ENCODE measurements around the gene GRB10.

Gene GRB10

GRCh38 chr7:50697748-50698147, 84.9 kb downstream of the GRB10 start:
- Histone ChIP-seq H3K27me3 (replicated peaks; ENCODE audit: control insufficient read depth, insufficient read depth, low read length) (no peaks in the 10 kb centered on the region), H3K9me3 (ENCODE audit: control insufficient read depth, low read length) (no peaks in the 10 kb centered on the region), H3K9ac (ENCODE audit: low read length) (no peak overlapping the region), H3K4me1 (ENCODE audit: control insufficient read depth, insufficient read depth, low read length) (peaks cover 19% of the 10 kb centered on the region), H3K4me3 (ENCODE audit: low read length) (no peak overlapping the region), H3K36me3 (ENCODE audit: control insufficient read depth, insufficient read depth, low read length, severe bottlenecking) (peaks cover 32% of the 10 kb centered on the region)
- no peak for DNase-seq (ENCODE audit: low read depth)

- no peak overlapping the region for H3K9ac ChIP-seq (ENCODE audit: low read length)
- no peaks in the 10 kb centered on the region for H3K9me3 ChIP-seq (ENCODE audit: control insufficient read depth, low read length)
- peaks cover 25% of the 10 kb centered on the region for H3K36me3 ChIP-seq (ENCODE audit: control insufficient read depth, insufficient read depth, low read length, severe bottlenecking)
- H3K27me3 ChIP-seq (replicated peaks; ENCODE audit: control insufficient read depth, insufficient read depth, low read length) = no peaks in the 10 kb centered on the region
- no peak for DNase-seq (ENCODE audit: low read depth)
- H3K4me1 ChIP-seq (ENCODE audit: control insufficient read depth, insufficient read depth, low read length) = peaks cover 19% of the 10 kb centered on the region
- H3K4me3 ChIP-seq (ENCODE audit: low read length) = no peak overlapping the region
These were observed 85.7 kb downstream of the GRB10 start for GRCh38 chr7:50696810-50697582.

GRCh38 chr7:50695026-50695425, 87.7 kb downstream of the GRB10 start:
- Histone ChIP-seq H3K9ac (ENCODE audit: low read length) (no peak overlapping the region), H3K9me3 (ENCODE audit: control insufficient read depth, low read length) (no peaks in the 10 kb centered on the region), H3K27me3 (replicated peaks; ENCODE audit: control insufficient read depth, insufficient read depth, low read length) (no peaks in the 10 kb centered on the region), H3K36me3 (ENCODE audit: control insufficient read depth, insufficient read depth, low read length, severe bottlenecking) (peaks cover 15% of the 10 kb centered on the region), H3K4me1 (ENCODE audit: control insufficient read depth, insufficient read depth, low read length) (peaks cover 19% of the 10 kb centered on the region), H3K4me3 (ENCODE audit: low read length) (no peak overlapping the region)
- no peak for DNase-seq (ENCODE audit: low read depth)

- Histone ChIP-seq H3K9me3 (ENCODE audit: control insufficient read depth, low read length) (no peaks in the 10 kb centered on the region), H3K9ac (ENCODE audit: low read length) (no peak overlapping the region), H3K27me3 (replicated peaks; ENCODE audit: control insufficient read depth, insufficient read depth, low read length) (no peaks in the 10 kb centered on the region), H3K36me3 (ENCODE audit: control insufficient read depth, insufficient read depth, low read length, severe bottlenecking) (peaks cover 27% of the 10 kb centered on the region), H3K4me1 (ENCODE audit: control insufficient read depth, insufficient read depth, low read length) (peaks cover 14% of the 10 kb centered on the region), H3K4me3 (ENCODE audit: low read length) (no peak overlapping the region)
- DNase-seq (ENCODE audit: low read depth) = no peak
These were observed 89.1 kb downstream of the GRB10 start for GRCh38 chr7:50693455-50694130.

GRCh38 chr7:50690541-50691011, 92.1 kb downstream of the GRB10 start:
- Histone ChIP-seq H3K36me3 (ENCODE audit: control insufficient read depth, insufficient read depth, low read length, severe bottlenecking) (peaks cover 29% of the 10 kb centered on the region), H3K9ac (ENCODE audit: low read length) (no peak overlapping the region), H3K9me3 (ENCODE audit: control insufficient read depth, low read length) (no peaks in the 10 kb centered on the region), H3K4me1 (ENCODE audit: control insufficient read depth, insufficient read depth, low read length) (peaks cover 18% of the 10 kb centered on the region), H3K27me3 (replicated peaks; ENCODE audit: control insufficient read depth, insufficient read depth, low read length) (no peaks in the 10 kb centered on the region), H3K4me3 (ENCODE audit: low read length) (no peak overlapping the region)
- DNase-seq (ENCODE audit: low read depth) = no peak

- Histone ChIP-seq H3K4me3 (ENCODE audit: low read length) (no peak overlapping the region), H3K27me3 (replicated peaks; ENCODE audit: control insufficient read depth, insufficient read depth, low read length) (no peaks in the 10 kb centered on the region), H3K9ac (ENCODE audit: low read length) (peak overlapping the region; percentile 57), H3K4me1 (ENCODE audit: control insufficient read depth, insufficient read depth, low read length) (peaks cover 18% of the 10 kb centered on the region), H3K9me3 (ENCODE audit: control insufficient read depth, low read length) (no peaks in the 10 kb centered on the region), H3K36me3 (ENCODE audit: control insufficient read depth, insufficient read depth, low read length, severe bottlenecking) (peaks cover 17% of the 10 kb centered on the region)
- DNase-seq (ENCODE audit: low read depth) = no peak
These were observed 94.5 kb downstream of the GRB10 start for GRCh38 chr7:50688226-50688590.

GRCh38 chr7:50687575-50688225, 95.0 kb downstream of the GRB10 start:
- Histone ChIP-seq H3K4me3 (ENCODE audit: low read length) (no peak overlapping the region), H3K9ac (ENCODE audit: low read length) (peak overlapping the region; percentile 57), H3K27me3 (replicated peaks; ENCODE audit: control insufficient read depth, insufficient read depth, low read length) (no peaks in the 10 kb centered on the region), H3K36me3 (ENCODE audit: control insufficient read depth, insufficient read depth, low read length, severe bottlenecking) (peaks cover 17% of the 10 kb centered on the region), H3K9me3 (ENCODE audit: control insufficient read depth, low read length) (no peaks in the 10 kb centered on the region), H3K4me1 (ENCODE audit: control insufficient read depth, insufficient read depth, low read length) (peaks cover 18% of the 10 kb centered on the region)
- DNase-seq (ENCODE audit: low read depth) = peak; percentile 83

- no peak for DNase-seq (ENCODE audit: low read depth)
- no peak overlapping the region for H3K9ac ChIP-seq (ENCODE audit: low read length)
- H3K4me1 ChIP-seq (ENCODE audit: control insufficient read depth, insufficient read depth, low read length) = peaks cover 20% of the 10 kb centered on the region
- no peak overlapping the region for H3K4me3 ChIP-seq (ENCODE audit: low read length)
- H3K9me3 ChIP-seq (ENCODE audit: control insufficient read depth, low read length) = no peaks in the 10 kb centered on the region
- H3K36me3 ChIP-seq (ENCODE audit: control insufficient read depth, insufficient read depth, low read length, severe bottlenecking) = peaks cover 17% of the 10 kb centered on the region
- H3K27me3 ChIP-seq (replicated peaks; ENCODE audit: control insufficient read depth, insufficient read depth, low read length) = no peaks in the 10 kb centered on the region
These were observed 95.6 kb downstream of the GRB10 start for GRCh38 chr7:50687096-50687495.

GRCh38 chr7:50685135-50686065, 97.3 kb downstream of the GRB10 start:
- H3K4me3 ChIP-seq (ENCODE audit: low read length) = no peak overlapping the region
- peaks cover 14% of the 10 kb centered on the region for H3K36me3 ChIP-seq (ENCODE audit: control insufficient read depth, insufficient read depth, low read length, severe bottlenecking)
- no peaks in the 10 kb centered on the region for H3K27me3 ChIP-seq (replicated peaks; ENCODE audit: control insufficient read depth, insufficient read depth, low read length)
- DNase-seq (ENCODE audit: low read depth) = no peak
- peaks cover 23% of the 10 kb centered on the region for H3K4me1 ChIP-seq (ENCODE audit: control insufficient read depth, insufficient read depth, low read length)
- no peaks in the 10 kb centered on the region for H3K9me3 ChIP-seq (ENCODE audit: control insufficient read depth, low read length)
- H3K9ac ChIP-seq (ENCODE audit: low read length) = no peak overlapping the region

GRCh38 chr7:50684713-50685075, 98.0 kb downstream of the GRB10 start:
- H3K9ac ChIP-seq (ENCODE audit: low read length) = no peak overlapping the region
- H3K36me3 ChIP-seq (ENCODE audit: control insufficient read depth, insufficient read depth, low read length, severe bottlenecking) = peaks cover 13% of the 10 kb centered on the region
- no peak for DNase-seq (ENCODE audit: low read depth)

More at GRCh38 chr7:50684713-50685075, 98.0 kb downstream of the GRB10 start:
- H3K4me1 ChIP-seq (ENCODE audit: control insufficient read depth, insufficient read depth, low read length) = peaks cover 23% of the 10 kb centered on the region
- H3K4me3 ChIP-seq (ENCODE audit: low read length) = no peak overlapping the region
- H3K27me3 ChIP-seq (replicated peaks; ENCODE audit: control insufficient read depth, insufficient read depth, low read length) = no peaks in the 10 kb centered on the region
- no peaks in the 10 kb centered on the region for H3K9me3 ChIP-seq (ENCODE audit: control insufficient read depth, low read length)
